K562 (cell line): ENCODE data around the gene TNFAIP3. TPM values are rescaled to one million over a fixed set of nuclear protein-coding genes. Genes with fewer than 3 reads are reported as not detected.

Experiments used
- BMI1 ChIP-seq: fragments of 150-350 bp; IDR thresholded peaks from 2 replicates; pipeline ENCODE4 v1.6.1; 2014; ENCODE audit warnings: low read length
- C11orf30 ChIP-seq: fragments of 450-650 bp; IDR thresholded peaks from 2 replicates; pipeline ENCODE4 v1.6.1; 2016; ENCODE audit warnings: low read depth, mild to moderate bottlenecking
- CUX1 ChIP-seq: fragments of 200-800 bp; sonication (Bioruptor generic); IDR thresholded peaks from 2 replicates; pipeline ENCODE4 v1.6.1; 2016; ENCODE audit warnings: missing genetic modification characterization, missing compliant biosample characterization
- EP400 ChIP-seq: fragments of 450-650 bp; IDR thresholded peaks from 2 replicates; pipeline ENCODE4 v1.6.1; 2017; ENCODE audit warnings: antibody characterized with exemption, mild to moderate bottlenecking, moderate library complexity
- FOXA3 ChIP-seq, 2 experiments: fragments of 450-650 bp in 1 of 2; sonication (generic) in 1 of 2; formaldehyde crosslinking; IDR thresholded peaks in 1 of 2; conservative IDR thresholded peaks in 1 of 2; 2 replicates each; pipeline versions ENCODE4 v1.4.0 to v1.8.0; 2020 to 2022; ENCODE audit warnings: mild to moderate bottlenecking in 2 of 2, missing genetic modification reagents in 1 of 2
- FOXP1 ChIP-seq: sonication (generic); formaldehyde crosslinking; IDR thresholded peaks from 2 replicates; pipeline ENCODE4 v1.8.0; 2022; ENCODE audit warnings: mild to moderate bottlenecking, missing genetic modification reagents
- HMGN3 ChIP-seq: IDR thresholded peaks from 2 replicates; pipeline ENCODE4 v1.6.1; 2011; ENCODE audit warnings: borderline replicate concordance, low read depth, mild to moderate bottlenecking, mixed read lengths, low read length; ENCODE audit not compliant: insufficient read length; ENCODE audit errors: extremely low read depth
- MYNN ChIP-seq, 2 experiments: sonication (generic); formaldehyde crosslinking in 1 of 2; IDR thresholded peaks; 2 replicates each; pipeline versions ENCODE4 v1.5.0 to v1.6.1; 2016 to 2020; ENCODE audit warnings: antibody characterized with exemption in 1 of 2, missing genetic modification reagents in 1 of 2
- NFIX ChIP-seq: fragments of 250-450 bp; sonication (Bioruptor Pico); IDR thresholded peaks from 2 replicates; pipeline ENCODE4 v1.4.0; 2020; ENCODE audit warnings: low read depth, mild to moderate bottlenecking, moderate library complexity
- PHF21A ChIP-seq: fragments of 450-650 bp; IDR thresholded peaks from 2 replicates; pipeline ENCODE4 v1.6.1; 2017; ENCODE audit warnings: low read depth, borderline replicate concordance
- PHF8 ChIP-seq: fragments of 200-600 bp; sonication (generic); IDR thresholded peaks from 2 replicates; pipeline ENCODE4 v1.6.1; 2012; ENCODE audit warnings: mixed run types, mild to moderate bottlenecking, inconsistent platforms, low read length, moderate library complexity, borderline replicate concordance
- RBBP5 ChIP-seq: fragments of 200-600 bp; sonication (generic); IDR thresholded peaks from 2 replicates; pipeline ENCODE4 v1.6.1; 2012; ENCODE audit warnings: borderline replicate concordance, mild to moderate bottlenecking, low read length, control low read depth, inconsistent platforms; ENCODE audit not compliant: insufficient read depth, poor library complexity, severe bottlenecking
- ZC3H8 ChIP-seq: fragments of 450-650 bp; IDR thresholded peaks from 2 replicates; pipeline ENCODE4 v1.6.1; 2017
- ZHX1 ChIP-seq: fragments of 150-350 bp; conservative IDR thresholded peaks from 2 replicates; pipeline ENCODE4 v1.6.1; 2014; ENCODE audit warnings: low read length
- ZNF253 ChIP-seq: fragments of 250-450 bp; sonication (Bioruptor Pico); conservative IDR thresholded peaks from 2 replicates; pipeline ENCODE4 v1.6.1; 2021; ENCODE audit warnings: mild to moderate bottlenecking
- ZNF75A ChIP-seq: fragments of 450-650 bp; formaldehyde crosslinking; IDR thresholded peaks from 2 replicates; pipeline ENCODE4 v1.4.0; 2020; ENCODE audit warnings: mild to moderate bottlenecking
- polyA plus RNA-seq, 8 experiments: library from polyadenylated mRNA; depleted of rRNA in 4 of 8; stranded (reverse) in 5 of 8; unstranded in 3 of 8; fragments of >200 nt; fragmentation: Nextera tagmentation in 2 of 8; fragmentation: Illumina TruSeq in 1 of 8; extraction: Ambion mirVana in 2 of 8; extraction: Trizol in 1 of 8; gene quantifications; 2 replicates each; pipeline versions ENCODE4 v1.2.1 to v1.2.3, GENCODE V29; 2011 to 2014; ENCODE audit warnings: inconsistent platforms in 1 of 8, missing spikeins in 1 of 8
- total RNA-seq, 7 experiments: library from RNA; depleted of rRNA in 6 of 7; stranded (reverse); fragments of >200 nt in 6 of 7; fragmentation: Illumina TruSeq in 2 of 7; extraction: Trizol in 2 of 7; gene quantifications; 2 replicates each; pipeline versions ENCODE4 v1.2.1 to v1.2.3, GENCODE V29; 2011 to 2021; ENCODE audit warnings: low replicate concordance in 1 of 7
- TF ChIP-seq, protein P1 (sequence below), 2 experiments: fragments of 200-800 bp in 1 of 2; sonication (Bioruptor generic) in 1 of 2; sonication (generic) in 1 of 2; formaldehyde crosslinking in 1 of 2; IDR thresholded peaks in 1 of 2; conservative IDR thresholded peaks in 1 of 2; 2 replicates each; pipeline versions ENCODE4 v1.5.0 to v1.6.1; 2016 to 2020; ENCODE audit warnings: missing compliant biosample characterization in 1 of 2, missing genetic modification characterization in 1 of 2, missing genetic modification reagents in 1 of 2

Gene TNFAIP3
- total and polyA plus RNA-seq, 9 of the 15 experiments (the other 6 are each of a cell fraction or from before 2014, with no cell fraction given): 0.79 to 17.0 (median 6.4) TPM

GRCh38 chr6:137919837-137920730 lies 53.0 kb downstream of the TNFAIP3 start (continued):
- TF ChIP-seq BMI1: no peak
- no peak for TF ChIP-seq HMGN3
- no peak for TF ChIP-seq RBBP5
- TF ChIP-seq MYNN (IDR thresholded peaks at IDR 0.05): no peak
- TF ChIP-seq MYNN (CRISPR knock-in tag; IDR thresholded peaks at IDR 0.05): no peak
- TF ChIP-seq ZNF75A (CRISPR knock-in tag): no peak
- peak; percentile 34; the same call in 1 of the 2 replicates for TF ChIP-seq EP400
- TF ChIP-seq C11orf30: no peak
- TF ChIP-seq, protein P1, sequence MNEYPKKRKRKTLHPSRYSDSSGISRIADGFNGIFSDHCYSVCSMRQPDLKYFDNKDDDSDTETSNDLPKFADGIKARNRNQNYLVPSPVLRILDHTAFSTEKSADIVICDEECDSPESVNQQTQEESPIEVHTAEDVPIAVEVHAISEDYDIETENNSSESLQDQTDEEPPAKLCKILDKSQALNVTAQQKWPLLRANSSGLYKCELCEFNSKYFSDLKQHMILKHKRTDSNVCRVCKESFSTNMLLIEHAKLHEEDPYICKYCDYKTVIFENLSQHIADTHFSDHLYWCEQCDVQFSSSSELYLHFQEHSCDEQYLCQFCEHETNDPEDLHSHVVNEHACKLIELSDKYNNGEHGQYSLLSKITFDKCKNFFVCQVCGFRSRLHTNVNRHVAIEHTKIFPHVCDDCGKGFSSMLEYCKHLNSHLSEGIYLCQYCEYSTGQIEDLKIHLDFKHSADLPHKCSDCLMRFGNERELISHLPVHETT (CRISPR knock-in tag; conservative IDR thresholded peaks at IDR 0.05 in 1 of 2, IDR thresholded peaks at IDR 0.05 in 1 of 2): no peak
- no peak for TF ChIP-seq CUX1 (CRISPR knock-in tag)
- no peak for TF ChIP-seq PHF8
- no peak for TF ChIP-seq ZHX1
- no peak for TF ChIP-seq NFIX (CRISPR knock-in tag)
- TF ChIP-seq ZNF253: no peak
- no peak for TF ChIP-seq FOXP1 (CRISPR knock-in tag)
- TF ChIP-seq FOXA3 (CRISPR knock-in tag; conservative IDR thresholded peaks at IDR 0.05 in 1 of 2, IDR thresholded peaks at IDR 0.05 in 1 of 2): no peak
- TF ChIP-seq ZC3H8: no peak
- TF ChIP-seq PHF21A: no peak
